KMS-11 (cell line): ENCODE data around the gene SLC35F3.

ENCODE experiments used
- H2AFZ ChIP-seq: fragments of 200-600 bp; sonication (generic); 2 replicates; pipeline ENCODE4 v1.6.1; 2016; ENCODE audit warnings: antibody characterized with exemption, mixed run types, low read depth
- H3K27ac ChIP-seq: fragments of 200-600 bp; sonication (generic); 2 replicates; pipeline ENCODE4 v1.6.1; 2016; ENCODE audit warnings: mild to moderate bottlenecking, mixed run types
- H3K27me3 ChIP-seq: fragments of 200-600 bp; sonication (generic); 2 replicates; pipeline ENCODE4 v1.6.1; 2017; ENCODE audit warnings: mild to moderate bottlenecking, low read depth, mixed run types, moderate library complexity; ENCODE audit not compliant: insufficient read depth
- H3K36me3 ChIP-seq: fragments of 200-600 bp; sonication (generic); 2 replicates; pipeline ENCODE4 v1.6.1; 2017; ENCODE audit warnings: mild to moderate bottlenecking, mixed run types; ENCODE audit not compliant: insufficient read depth
- H3K4me1 ChIP-seq: fragments of 200-600 bp; sonication (generic); 2 replicates; pipeline ENCODE4 v1.6.1; 2016; ENCODE audit warnings: mild to moderate bottlenecking, low read depth, mixed run types; ENCODE audit not compliant: poor library complexity, severe bottlenecking
- H3K4me2 ChIP-seq: fragments of 200-600 bp; sonication (generic); 2 replicates; pipeline ENCODE4 v1.7.0; 2016; ENCODE audit warnings: mild to moderate bottlenecking, mixed run types
- H3K4me3 ChIP-seq: fragments of 200-600 bp; sonication (generic); IDR thresholded peaks from 2 replicates; pipeline ENCODE4 v1.6.1; 2017; ENCODE audit warnings: low read depth, low read length, mixed read lengths; ENCODE audit not compliant: insufficient read depth
- H3K79me2 ChIP-seq: fragments of 200-600 bp; sonication (generic); 2 replicates; pipeline ENCODE4 v1.6.1; 2016; ENCODE audit warnings: low read depth, mixed run types; ENCODE audit not compliant: insufficient read depth
- H3K9ac ChIP-seq: fragments of 200-600 bp; sonication (generic); 2 replicates; pipeline ENCODE4 v1.6.1; 2016; ENCODE audit warnings: mild to moderate bottlenecking, mixed run types
- H4K20me1 ChIP-seq: fragments of 200-600 bp; sonication (generic); 2 replicates; pipeline ENCODE4 v1.6.1; 2016; ENCODE audit warnings: mild to moderate bottlenecking, mixed run types; ENCODE audit not compliant: insufficient read depth
- TF ChIP-seq, protein P1 (sequence below): fragments of 200-600 bp; sonication (generic); conservative IDR thresholded peaks from 2 replicates; pipeline ENCODE4 v1.6.1; 2017; ENCODE audit warnings: low read depth, mild to moderate bottlenecking, antibody characterized with exemption, low read length, moderate library complexity, mixed read lengths

Gene SLC35F3

DNA sequence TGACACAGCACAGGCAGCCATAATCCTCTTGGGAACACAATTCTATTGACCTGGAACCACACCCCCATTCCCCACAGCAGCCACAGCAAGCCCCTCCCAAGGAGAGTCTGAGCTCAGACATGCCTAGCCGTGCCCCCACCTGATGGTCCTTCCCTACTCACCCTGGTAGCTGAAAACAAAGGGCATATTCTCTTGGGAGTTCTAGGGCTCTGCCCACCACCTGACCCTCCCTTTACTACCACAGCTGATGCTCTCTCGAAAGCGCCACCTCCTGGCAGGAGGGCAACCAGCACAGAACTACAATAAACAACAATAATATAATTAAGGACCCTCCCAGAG is 283.9 kb downstream of the SLC35F3 start:
- Histone ChIP-seq H3K36me3 (no peaks in the 10 kb centered on the region), H3K27me3 (no peaks in the 10 kb centered on the region), H3K4me2 (no peak overlapping the region), H3K4me1 (no peaks in the 10 kb centered on the region), H3K27ac (no peak overlapping the region), H3K79me2 (no peaks in the 10 kb centered on the region), H3K4me3 (no peak overlapping the region), H4K20me1 (no peaks in the 10 kb centered on the region), H2AFZ (no peak overlapping the region), H3K9ac (no peak overlapping the region)
- TF ChIP-seq, protein P1, sequence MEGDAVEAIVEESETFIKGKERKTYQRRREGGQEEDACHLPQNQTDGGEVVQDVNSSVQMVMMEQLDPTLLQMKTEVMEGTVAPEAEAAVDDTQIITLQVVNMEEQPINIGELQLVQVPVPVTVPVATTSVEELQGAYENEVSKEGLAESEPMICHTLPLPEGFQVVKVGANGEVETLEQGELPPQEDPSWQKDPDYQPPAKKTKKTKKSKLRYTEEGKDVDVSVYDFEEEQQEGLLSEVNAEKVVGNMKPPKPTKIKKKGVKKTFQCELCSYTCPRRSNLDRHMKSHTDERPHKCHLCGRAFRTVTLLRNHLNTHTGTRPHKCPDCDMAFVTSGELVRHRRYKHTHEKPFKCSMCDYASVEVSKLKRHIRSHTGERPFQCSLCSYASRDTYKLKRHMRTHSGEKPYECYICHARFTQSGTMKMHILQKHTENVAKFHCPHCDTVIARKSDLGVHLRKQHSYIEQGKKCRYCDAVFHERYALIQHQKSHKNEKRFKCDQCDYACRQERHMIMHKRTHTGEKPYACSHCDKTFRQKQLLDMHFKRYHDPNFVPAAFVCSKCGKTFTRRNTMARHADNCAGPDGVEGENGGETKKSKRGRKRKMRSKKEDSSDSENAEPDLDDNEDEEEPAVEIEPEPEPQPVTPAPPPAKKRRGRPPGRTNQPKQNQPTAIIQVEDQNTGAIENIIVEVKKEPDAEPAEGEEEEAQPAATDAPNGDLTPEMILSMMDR, result no peak

DNA sequence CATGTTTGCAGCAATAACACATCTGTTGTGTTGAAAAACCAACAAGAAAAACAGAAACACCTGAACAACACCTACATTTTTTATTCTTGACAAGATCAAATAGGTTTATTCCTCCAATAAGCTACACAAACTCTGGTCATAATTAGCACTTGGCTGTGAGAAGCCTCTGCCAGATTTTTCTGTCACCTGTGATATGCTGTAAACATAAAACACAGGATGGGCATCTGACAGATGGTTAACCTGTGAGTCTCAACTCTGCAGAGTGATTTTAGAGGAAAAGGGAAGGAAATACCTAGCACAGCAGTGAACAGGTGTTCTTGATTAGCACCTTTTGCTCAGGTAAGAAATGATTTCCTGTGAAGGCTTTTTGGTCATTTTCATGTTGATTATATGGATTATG is 293.4 kb downstream of the SLC35F3 start:
- no peaks in the 10 kb centered on the region for H3K79me2 ChIP-seq
- no peaks in the 10 kb centered on the region for H3K4me1 ChIP-seq
- no peak overlapping the region for H3K27ac ChIP-seq
- no peak overlapping the region for H3K4me2 ChIP-seq
- H2AFZ ChIP-seq, result no peak overlapping the region
- TF ChIP-seq, protein P1, result no peak
- H3K9ac ChIP-seq, result no peak overlapping the region
- no peak overlapping the region for H3K4me3 ChIP-seq
- no peaks in the 10 kb centered on the region for H4K20me1 ChIP-seq
- H3K36me3 ChIP-seq, result no peaks in the 10 kb centered on the region
- no peaks in the 10 kb centered on the region for H3K27me3 ChIP-seq

DNA sequence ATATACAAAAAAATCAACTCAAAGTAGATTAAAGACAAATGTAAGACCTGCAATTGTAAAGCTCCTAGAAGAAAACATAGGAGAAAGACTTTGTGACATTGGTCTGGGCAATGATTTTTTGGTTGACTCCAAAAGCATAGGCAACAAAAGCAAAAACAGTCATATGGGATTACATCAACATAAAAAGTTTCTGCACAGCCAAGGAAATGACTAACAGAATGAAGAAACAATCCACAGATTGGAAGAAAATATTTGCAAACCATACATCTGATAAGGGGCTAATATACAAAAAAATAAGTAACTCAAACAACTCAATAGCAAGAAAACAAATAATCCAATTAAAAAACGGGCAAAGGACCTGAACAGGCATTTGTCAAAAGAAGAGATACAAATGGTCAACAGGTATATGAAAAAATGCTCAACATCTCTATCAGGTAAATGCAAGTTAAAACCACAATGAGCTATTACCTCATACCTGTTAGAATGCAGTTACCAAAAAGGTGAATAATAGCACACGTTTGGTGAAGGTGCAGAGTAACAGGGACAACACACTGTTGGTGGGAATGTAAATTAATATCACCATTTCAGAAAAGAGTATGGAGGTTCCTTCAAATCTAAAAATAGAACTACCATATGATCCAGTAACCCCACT is 295.1 kb downstream of the SLC35F3 start:
- H3K4me1 ChIP-seq, result peaks cover 6% of the 10 kb centered on the region
- H3K27ac ChIP-seq, result no peak overlapping the region
- no peaks in the 10 kb centered on the region for H4K20me1 ChIP-seq
- no peak overlapping the region for H3K9ac ChIP-seq
- H3K4me2 ChIP-seq, result no peak overlapping the region
- no peak overlapping the region for H3K4me3 ChIP-seq
- TF ChIP-seq, protein P1, result no peak
- H2AFZ ChIP-seq, result no peak overlapping the region
- no peaks in the 10 kb centered on the region for H3K27me3 ChIP-seq
- H3K79me2 ChIP-seq, result no peaks in the 10 kb centered on the region
- no peaks in the 10 kb centered on the region for H3K36me3 ChIP-seq

DNA sequence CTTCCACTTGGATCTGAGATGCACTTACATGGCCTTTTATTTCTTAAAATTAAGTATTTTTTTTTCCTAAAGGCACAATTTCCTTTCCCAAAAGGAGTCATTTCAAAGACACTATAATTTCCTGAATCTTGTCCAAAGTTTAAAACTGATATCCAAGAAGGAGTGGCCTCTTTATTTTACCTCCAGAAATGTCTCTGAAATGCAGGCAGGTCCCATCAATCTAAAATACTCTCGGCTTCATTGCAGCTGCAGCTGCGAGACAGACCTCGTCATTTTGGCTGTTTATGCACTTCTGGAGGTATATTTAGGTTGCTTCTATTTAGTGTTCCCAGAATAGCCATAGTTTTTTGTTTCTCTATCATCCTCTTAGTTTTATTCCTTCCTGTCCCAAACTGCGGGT is 296.1 kb downstream of the SLC35F3 start:
- Histone ChIP-seq H3K27ac (no peak overlapping the region), H3K4me3 (no peak overlapping the region), H3K4me1 (peaks cover 6% of the 10 kb centered on the region), H4K20me1 (no peaks in the 10 kb centered on the region), H3K36me3 (no peaks in the 10 kb centered on the region), H3K79me2 (no peaks in the 10 kb centered on the region), H3K27me3 (no peaks in the 10 kb centered on the region), H3K9ac (no peak overlapping the region), H3K4me2 (no peak overlapping the region), H2AFZ (no peak overlapping the region)
- TF ChIP-seq, protein P1, result no peak
